Measurements from ENCODE around the gene CSMD2.

DNA sequence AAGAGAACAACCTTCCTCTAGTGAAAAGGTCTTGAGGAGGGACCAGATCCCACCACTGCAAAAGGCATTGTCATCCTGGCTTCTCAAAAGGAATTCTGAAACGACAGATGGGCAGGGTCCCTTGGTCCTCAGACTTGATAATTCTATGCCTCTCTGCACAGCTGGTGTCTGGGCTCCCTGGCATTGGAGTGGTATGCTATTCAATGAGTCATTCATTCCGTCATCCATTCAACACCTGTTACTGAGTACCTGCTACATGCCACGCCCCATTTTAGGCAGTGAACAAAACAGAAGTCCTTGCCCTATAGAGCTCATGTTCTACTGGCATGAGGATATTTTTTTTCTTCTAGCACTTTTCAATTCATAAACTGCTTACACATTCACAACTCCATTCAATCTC lies 347.0 kb downstream of the CSMD2 start:
- TF ChIP-seq CTCF (IDR thresholded peaks at IDR 0.05) (no peak), POLR2A (IDR thresholded peaks at IDR 0.05) (no peak)
